GM18867 (cell line): ENCODE results near the gene VAV1.

Source experiments
- ATAC-seq: cut with Tn5 transposase; IDR thresholded peaks from one replicate; pipeline ENCODE4 v1.9.1; 2021; ENCODE audit warnings: mild to moderate bottlenecking, moderate library complexity; ENCODE audit not compliant: unreplicated experiment

VAV1 gene, protein sequence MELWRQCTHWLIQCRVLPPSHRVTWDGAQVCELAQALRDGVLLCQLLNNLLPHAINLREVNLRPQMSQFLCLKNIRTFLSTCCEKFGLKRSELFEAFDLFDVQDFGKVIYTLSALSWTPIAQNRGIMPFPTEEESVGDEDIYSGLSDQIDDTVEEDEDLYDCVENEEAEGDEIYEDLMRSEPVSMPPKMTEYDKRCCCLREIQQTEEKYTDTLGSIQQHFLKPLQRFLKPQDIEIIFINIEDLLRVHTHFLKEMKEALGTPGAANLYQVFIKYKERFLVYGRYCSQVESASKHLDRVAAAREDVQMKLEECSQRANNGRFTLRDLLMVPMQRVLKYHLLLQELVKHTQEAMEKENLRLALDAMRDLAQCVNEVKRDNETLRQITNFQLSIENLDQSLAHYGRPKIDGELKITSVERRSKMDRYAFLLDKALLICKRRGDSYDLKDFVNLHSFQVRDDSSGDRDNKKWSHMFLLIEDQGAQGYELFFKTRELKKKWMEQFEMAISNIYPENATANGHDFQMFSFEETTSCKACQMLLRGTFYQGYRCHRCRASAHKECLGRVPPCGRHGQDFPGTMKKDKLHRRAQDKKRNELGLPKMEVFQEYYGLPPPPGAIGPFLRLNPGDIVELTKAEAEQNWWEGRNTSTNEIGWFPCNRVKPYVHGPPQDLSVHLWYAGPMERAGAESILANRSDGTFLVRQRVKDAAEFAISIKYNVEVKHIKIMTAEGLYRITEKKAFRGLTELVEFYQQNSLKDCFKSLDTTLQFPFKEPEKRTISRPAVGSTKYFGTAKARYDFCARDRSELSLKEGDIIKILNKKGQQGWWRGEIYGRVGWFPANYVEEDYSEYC

DNA sequence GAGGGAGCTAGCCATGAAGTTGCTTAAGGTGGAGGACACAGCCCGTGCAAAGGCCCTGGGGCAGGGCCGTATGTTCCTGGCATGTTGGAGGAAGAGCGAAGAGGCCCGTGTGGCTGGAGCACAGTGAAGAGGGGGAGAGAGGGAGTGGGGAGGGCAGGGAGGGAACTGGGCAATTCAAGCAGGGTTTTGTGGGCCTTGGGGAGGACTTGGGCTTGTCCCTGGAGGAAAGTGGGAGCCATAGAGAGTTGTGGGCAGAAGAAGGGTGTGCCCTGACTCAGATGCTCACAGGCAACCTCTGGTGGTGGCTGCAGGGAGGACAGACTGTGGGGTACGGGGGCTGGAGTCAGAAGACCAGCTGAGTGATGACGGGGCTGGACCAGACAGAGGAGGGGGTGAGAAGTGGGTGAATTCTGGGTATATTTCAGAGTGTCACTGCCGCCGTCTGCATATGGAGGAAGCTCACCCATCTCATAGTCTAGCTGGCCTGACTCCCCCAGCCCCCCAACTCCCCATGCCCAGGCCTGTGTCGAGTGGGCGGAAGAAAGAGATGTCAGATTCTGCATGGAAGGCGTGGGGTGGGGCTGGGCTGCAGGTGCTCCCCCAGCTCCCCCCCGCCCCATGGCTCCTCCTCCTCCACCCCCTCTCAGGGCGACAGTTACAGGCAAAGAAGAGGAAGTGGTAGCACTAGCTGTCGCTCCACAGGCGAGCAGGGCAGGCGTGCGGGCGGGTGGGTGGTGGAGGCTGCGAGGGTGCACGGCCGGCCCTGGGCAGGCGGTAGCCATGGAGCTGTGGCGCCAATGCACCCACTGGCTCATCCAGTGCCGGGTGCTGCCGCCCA lies at the start of gene VAV1:
VAV1 (plus strand) TSS at position 681 of the 838 bp plus-strand sequence; CDS start at position 781, 100 bp downstream.
- ATAC-seq: peak; percentile 34

DNA sequence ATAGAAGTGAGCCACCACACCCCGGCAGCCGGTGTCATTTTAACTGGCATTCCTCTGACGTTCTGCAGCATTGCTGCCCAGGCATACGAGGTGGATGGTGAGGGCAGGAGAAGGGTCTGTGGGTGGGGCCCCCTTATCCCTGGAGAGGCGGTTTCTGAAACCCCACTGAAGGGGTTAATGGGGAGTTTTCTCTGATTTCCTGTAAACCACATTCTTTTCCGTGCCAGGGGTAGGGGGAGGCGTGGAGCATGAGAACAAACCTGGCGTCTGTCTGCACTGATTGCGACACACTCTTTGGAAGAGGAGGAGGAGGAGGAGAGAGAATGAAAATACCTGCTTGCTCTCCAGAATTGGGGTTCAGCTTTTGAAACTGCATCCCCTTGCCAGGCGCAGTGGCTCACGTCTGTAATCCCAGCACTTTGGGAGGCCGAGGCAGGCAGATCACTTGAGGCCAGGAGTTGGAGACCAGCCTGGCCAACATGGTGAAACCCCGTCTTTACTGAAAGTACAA lies 49.3 kb upstream of the VAV1 start:
- ATAC-seq: no peak

DNA sequence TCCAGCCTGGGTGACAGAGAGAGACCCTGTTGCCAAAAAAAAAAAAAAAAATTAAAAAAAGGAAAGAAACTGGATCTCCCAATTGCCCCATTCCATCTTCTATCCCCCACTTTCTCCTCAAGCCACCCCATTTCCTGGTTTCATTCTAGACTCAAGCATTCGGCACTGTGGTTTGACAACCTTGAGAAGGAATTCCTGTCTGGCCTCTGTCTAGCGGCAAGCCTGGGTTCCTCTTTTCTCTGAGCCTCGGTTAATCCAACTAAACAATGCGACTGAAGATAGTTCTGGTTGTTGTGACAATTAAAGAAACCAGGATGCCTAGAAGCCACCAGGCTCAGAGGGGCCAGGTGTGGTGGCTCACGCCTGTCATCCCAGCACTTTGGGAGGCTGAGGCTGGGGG lies 48.8 kb upstream of the VAV1 start:
- no peak for ATAC-seq

DNA sequence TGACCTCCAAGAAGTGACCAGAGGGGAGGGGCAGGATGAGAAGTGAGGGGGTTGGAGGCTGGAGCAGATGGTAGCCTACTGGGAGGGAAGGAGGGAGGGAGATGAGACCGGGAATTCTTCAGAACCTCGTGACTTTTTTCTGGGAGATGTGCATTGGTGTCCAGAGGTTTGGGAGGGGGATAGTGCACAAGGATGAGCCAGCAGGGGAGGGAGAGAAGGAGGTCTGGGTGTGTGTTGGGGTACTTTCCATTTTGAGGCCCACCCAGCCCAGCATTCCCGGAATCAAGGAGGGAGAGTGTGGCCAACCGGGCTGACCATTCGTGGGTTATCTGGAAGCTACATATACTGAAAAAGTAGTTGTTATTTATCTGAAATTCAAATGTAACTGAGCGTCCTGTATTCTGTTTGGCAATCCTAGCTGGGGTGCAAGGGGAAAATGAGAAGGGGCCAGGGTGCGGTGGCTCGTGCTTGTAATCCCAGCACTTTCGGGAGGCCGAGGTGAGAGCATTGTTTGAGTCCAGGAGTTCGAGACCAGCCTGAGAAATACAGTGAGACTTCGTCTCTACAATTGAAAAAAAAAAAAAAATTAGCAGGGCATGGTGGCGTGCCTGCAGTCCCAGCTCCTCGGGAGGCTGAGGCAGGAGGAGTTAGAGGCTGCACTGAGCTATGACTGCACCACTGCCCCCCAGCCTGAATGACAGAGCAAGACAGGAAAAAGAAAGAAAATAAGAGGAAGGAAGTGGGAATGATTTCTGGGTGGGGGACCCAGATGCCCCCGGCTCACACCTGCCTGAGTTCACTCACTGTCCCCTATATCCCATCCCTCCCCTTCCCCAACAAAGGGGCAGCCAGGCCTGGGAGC lies 47.6 kb upstream of the VAV1 start:
- no peak for ATAC-seq

DNA sequence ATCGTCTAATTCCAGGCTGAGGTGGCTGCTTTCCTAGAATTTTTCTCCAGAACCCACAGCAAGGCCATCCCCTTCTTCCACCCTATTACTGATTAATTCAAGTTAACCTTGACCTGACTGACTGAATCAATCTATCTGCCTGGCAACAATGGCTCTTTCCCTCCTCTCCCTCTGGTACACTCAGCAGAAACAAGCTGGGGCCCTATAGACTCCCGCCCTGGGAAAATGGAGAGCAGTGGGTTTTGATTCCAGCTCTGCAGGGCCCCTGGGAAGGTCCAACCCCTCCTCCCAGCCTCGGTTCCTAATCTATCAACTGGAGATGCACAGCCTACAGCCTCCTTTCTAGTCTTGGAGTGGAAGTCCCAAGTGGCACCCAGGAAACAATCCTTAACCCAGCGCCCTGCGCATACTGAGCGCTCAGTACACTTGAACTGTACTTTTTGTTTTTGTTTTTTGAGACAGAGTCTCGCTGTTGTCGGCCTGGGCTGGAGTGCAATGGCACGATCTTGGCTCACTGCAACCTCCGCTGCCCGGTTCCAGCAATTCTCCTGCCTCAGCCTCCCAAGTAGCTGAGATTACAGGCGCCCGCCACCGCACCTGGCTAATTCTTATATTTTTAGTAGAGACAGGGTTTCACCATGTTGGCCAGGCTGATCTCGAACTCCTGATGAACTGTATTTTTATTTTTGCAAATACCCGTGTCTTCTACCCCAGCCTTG lies 46.8 kb upstream of the VAV1 start:
- no peak for ATAC-seq

DNA sequence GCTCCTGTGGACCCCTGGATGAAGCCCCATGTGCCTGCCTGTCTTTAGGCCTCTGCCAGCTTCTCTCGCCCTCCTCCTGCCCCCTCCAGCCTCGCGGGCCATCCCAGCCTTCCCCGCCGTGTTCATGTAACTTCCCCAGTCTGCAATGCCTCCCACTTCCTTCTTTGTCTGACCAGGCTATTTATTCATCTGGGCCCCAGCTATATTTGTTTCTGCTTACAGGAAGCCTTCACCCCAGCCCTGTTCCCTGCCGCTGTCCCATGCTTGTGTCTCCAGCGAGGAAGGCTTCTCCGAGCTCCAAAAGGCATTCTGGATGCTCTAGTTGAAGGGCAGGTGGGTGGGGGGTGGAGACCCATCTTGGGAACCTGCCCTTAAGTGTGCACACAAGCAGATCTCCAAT lies 44.2 kb upstream of the VAV1 start:
- ATAC-seq: no peak

DNA sequence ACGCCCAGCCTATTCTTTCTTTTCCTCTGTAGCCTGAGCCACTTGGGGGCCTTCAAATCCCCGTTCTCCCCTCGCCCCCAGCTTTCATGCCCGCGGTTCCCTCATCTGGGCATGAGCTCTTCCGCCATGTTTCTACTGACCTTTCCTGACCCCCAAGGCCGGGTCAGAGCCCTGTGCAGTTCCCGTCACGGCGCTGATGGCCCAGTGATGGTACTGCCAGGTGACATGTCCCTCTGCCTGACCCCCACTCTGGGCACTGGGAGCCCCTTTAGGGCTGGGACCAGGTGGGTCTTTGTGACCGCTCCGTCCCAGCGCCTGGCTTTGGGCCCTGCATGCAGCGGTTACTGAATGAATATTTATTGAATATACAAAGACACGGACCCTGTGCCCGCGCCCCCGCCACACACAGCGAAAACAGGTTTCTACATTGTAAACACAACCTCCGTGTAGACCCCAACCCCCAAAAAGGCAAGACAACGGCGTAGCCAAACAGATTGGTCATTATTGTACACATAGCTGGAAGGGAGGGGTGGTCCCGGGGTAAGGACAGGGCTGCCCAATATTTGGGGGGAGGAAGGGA lies 42.8 kb upstream of the VAV1 start:
- no peak for ATAC-seq

DNA sequence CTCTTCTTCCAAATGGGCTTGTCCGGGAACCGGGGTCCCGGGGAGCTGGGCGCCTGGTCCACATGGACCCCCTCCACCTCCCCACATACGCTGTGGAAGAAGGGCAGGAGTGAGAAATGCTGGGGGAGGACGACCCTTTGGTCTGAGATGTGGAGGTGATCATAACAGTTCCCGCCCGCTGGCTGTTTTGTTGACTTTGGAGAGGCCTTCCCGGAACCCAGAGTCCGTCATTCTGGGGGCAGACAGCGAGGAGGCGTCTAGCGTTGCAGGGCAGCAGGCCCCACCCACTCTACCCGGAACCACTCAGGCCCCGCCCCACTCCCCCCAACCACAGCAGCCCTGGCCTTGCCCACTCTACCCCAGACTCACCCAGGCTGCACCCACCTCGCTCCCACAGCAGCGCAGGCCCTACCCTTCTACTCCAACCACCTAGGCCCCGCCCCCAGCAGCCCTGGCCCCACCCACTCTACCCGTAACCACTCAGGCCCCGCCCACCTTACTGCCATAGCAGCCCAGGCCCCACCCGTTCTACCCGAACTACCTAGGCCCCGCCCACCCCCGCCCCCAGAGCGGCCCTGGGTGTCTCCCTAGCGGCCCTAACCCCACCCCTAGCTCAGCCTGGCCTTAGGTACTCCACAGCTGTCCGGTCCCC lies 42.2 kb upstream of the VAV1 start:
- no peak for ATAC-seq

DNA sequence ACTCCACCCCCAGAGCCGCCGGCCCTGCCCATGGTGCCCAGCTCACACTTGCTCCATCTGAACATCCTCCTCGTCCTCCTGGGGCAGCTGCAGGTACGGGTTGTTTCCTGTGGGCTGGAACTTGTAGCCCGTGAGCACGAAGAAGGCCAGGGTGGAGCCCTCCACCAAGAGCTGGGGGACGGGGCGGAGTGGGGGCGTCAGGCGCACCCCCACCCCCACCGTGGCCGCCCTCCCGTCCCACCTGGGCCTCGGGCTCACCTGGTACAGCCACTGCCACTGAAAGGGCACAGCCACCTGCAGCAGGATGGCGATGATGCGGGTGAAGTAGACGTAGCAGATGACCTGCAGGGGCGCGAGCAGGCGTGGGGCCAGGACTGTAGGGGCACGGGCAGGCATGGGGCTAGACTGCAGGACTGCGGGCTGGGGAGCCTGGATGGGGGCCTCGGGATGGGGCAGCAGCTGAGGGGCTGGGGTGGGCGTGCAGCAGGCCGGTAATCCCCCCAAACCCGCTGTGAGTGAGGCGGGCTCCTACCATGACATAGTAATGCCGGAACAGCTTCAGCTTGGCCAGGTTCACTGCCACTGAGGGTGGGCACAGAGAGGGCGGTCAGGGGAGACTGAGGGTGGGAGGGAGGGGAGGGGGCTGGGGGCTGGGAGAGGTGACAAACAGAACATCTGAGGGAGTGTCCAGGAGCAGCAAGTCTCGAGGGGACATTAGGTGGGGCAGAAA lies 41.4 kb upstream of the VAV1 start:
- ATAC-seq: no peak

DNA sequence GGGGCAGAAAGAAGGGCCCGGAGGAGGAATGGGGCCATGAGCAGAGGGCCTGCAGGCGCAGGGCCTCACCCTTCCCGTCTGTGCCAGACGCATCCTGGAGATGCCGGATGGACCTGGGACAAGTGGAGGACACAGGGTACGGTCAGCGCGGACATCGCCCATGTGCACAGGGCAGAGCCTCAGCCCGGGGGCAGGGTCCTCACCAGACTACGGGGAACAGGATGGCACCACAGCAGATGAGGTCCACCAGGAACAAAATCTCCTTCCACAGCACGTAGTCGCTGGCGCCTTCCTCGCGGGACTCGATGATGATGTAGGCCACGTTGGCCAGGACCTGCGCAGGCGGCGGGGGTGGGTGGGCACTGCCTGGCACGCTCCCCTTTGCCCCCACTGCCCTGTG lies 40.7 kb upstream of the VAV1 start:
- ATAC-seq: no peak

DNA sequence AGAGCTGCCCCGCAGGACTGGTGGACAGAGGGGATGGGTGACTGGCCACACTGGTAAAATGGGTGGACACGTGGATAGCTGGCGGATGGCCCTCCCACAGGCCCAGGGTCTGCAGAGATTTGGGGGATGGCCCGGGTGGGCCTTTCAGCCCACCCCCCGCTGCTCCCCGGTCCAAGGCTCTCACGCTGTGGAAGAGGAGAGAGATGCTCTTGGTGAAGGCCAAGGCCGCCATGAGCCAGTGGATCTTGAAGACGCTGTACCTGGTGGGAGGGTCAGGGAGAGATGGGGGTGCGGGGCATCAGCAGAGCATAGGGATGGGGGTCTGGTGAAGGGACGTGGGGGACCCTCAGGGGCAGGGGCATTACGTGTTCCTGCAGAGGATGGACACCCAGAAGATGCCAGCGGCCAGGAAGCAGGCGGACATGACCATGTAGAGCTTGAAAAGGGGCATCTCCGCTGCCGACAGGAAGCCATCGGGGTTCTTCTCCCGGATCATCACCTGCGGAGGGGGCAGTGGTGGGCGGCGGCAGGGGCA lies 39.6 kb upstream of the VAV1 start:
- no peak for ATAC-seq

DNA sequence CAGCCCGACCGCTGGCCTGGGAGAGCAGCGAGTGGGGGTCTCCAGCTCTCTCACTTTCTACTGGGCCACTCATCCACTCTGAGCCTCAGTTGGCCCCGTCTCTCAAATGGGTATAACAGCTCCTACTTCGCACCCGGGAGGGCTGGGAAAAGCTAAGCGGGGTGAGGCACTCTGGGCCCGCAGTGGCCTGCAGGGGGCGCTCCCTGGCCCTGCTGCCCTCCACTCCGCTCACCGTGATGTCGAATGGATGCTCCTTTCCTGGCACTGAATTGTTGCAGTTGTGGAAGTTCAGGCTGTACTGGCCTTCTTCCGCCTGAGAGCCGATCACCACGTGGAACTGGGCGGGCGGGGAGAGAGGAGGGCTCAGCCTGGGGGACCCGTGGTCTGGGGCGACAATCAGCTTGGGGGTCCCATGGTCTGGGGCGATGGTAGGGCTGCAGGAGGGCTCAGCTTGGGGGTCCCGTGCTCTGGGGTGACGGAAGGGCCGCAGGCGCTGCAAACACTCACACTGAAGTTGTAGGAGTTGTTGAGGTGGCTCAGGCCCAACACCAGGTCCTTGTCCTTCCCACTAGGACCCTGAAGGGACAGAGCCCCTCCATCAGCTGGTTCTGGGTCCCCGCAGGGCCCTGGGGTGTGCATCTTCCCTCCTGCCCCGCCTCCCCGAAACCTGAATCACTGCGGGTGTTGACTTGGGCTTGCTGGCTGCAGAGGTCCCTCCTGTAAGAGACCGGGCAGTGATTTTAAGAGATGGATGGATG lies 39.0 kb upstream of the VAV1 start:
- ATAC-seq: no peak

DNA sequence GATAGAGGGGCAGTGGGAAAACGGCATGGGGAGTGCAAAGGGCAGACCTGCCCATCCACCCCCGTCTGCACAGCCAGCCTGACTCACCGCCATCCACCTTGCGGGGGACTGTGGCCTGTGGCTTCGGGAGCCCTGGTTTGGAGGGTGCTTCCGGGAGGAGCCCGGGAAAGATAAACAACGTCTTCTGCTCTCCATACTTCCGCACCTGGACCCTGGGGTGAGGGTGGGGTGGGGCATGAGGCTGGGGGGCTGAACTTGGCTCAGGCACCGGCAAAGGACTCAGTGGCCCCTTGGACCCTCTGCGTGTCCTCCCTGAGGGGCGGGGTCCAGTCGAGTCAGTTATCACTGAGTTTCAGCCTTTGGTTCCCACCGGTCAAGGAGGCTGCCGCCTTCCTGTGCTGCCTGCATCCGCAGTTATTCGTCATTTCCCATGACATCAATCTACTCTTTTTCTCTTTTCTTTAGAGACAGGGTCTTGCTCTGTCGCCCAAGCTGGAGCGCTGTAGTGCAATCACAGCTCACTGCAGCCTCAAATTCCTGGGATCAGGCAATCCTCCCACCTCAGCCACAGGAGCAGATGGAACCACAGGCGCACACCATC lies 38.3 kb upstream of the VAV1 start:
- ATAC-seq: no peak

DNA sequence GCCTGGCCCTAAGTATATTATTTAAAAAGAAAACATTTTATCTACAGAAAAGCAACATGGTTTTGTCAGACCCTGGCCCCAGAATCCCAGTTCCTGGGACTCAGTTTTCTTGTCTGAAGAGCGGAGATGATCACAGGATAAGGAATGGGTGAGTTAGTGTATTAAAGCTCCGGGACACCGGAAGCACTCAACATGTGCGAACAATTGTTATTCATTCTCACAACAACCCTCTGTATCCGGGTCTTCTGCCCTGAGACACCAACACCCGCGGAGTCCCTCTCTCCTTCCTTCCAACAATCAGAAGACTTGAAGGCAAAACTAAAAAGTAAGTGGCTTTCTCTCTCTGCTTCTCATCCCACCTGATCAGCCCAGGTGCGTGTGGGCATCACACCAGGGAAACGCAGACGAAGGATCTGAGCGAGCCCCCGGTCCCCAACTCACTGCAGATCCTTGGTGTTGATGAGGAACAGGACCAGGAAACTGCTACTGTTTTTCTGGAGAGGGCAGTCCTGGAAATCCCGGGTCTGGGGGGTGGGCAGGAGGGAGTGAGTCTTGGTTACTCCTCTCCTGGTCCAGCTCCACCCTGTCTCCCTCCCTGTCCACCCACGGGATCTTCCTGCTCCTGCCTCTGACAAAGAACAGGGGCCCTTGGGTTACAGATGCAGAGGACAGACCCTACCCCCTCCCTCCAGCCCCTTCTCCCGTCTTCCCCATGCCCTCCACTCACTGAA lies 37.2 kb upstream of the VAV1 start:
- no peak for ATAC-seq

DNA sequence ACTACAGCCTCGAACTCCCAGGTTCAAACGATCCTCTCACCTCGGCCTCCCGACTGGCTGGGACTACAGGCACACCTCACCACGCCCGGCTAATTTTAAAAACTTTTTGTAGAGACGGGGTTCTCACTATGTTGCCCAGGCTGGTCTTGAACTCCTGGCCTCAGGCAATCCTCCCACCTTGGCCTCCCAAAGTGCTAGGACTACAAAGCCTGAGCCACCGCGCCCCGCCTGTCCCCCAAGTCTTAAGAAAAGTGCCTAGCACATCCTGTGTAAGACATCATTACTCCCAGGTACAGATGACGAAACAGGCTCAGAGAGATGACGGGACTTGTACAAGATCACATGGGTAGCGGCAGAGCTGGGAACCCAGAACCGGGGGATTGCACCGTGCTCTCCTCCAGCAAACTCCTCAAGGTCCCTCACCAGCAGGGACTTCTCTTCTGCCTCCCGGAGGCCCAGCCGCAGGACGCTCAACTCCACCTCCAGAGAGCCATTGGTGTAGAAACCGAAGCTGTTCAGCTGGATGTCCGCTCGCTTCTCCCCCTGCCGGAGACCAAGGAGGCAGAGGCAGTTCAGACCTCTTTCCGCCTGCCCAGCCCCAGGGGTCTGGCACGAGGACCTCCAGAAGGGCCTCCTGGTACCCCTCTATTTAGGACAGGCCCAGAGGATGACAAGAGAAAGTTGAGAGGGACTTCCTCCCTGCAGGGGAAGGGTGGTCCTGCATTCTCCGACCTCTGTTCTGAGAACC lies 36.2 kb upstream of the VAV1 start:
- ATAC-seq: peak; percentile 19
